Urinary bladder (tissue), 4 donors: Measurements from ENCODE around the gene MICA. TPM values are rescaled to one million over a fixed set of nuclear protein-coding genes. Genes with fewer than 3 reads are reported as not detected.
A peak's percentile ranks its signal among the peaks of the same experiment; 100 is the strongest.

ENCODE experiments used
- DNase-seq: peaks from one replicate; pipeline ENCODE4 v3.0.0-alpha.2; 2015; ENCODE audit errors: extremely low spot score
- H3K27ac ChIP-seq: one replicate; pipeline ENCODE4 v1.5.1; 2013; ENCODE audit warnings: low read depth, mild to moderate bottlenecking, moderate library complexity
- H3K36me3 ChIP-seq: one replicate; pipeline ENCODE4 v1.6.1; 2013; ENCODE audit warnings: mild to moderate bottlenecking, moderate library complexity; ENCODE audit not compliant: insufficient read depth
- H3K4me1 ChIP-seq: one replicate; pipeline ENCODE4 v1.6.1; 2013; ENCODE audit warnings: mild to moderate bottlenecking, moderate library complexity; ENCODE audit not compliant: insufficient read depth
- H3K4me3 ChIP-seq: one replicate; pipeline ENCODE4 v1.5.1; 2013; ENCODE audit warnings: low read depth, low read length
- WGBS: extraction: QIAGEN DNeasy Blood & Tissue Kit; methylation state at CpG from one replicate; pipeline ENCODE4 v1.1.7; 2013; 5-methylcytosine and 5-hydroxymethylcytosine counted together
- polyA plus RNA-seq: library from polyadenylated mRNA; stranded (reverse); fragments of 200-250 nt; gene quantifications from one replicate; pipeline ENCODE4 v1.2.3, GENCODE V29; 2013
- small RNA-seq: library from RNA; depleted of rRNA; stranded (forward); fragments of <200 nt; gene quantifications from one replicate; pipeline ENCODE3, GENCODE V24; 2014
- total RNA-seq: library from RNA; depleted of rRNA; stranded (reverse); fragments of >200 nt; gene quantifications from one replicate; pipeline ENCODE4 v1.2.3, GENCODE V29; 2014
- donor health status: healthy with polysubstance abuse.
- donor health status: healthy.

Gene MICA
- total and polyA plus RNA-seq, 2 donors, result 6.7 to 23.8 TPM

DNA sequence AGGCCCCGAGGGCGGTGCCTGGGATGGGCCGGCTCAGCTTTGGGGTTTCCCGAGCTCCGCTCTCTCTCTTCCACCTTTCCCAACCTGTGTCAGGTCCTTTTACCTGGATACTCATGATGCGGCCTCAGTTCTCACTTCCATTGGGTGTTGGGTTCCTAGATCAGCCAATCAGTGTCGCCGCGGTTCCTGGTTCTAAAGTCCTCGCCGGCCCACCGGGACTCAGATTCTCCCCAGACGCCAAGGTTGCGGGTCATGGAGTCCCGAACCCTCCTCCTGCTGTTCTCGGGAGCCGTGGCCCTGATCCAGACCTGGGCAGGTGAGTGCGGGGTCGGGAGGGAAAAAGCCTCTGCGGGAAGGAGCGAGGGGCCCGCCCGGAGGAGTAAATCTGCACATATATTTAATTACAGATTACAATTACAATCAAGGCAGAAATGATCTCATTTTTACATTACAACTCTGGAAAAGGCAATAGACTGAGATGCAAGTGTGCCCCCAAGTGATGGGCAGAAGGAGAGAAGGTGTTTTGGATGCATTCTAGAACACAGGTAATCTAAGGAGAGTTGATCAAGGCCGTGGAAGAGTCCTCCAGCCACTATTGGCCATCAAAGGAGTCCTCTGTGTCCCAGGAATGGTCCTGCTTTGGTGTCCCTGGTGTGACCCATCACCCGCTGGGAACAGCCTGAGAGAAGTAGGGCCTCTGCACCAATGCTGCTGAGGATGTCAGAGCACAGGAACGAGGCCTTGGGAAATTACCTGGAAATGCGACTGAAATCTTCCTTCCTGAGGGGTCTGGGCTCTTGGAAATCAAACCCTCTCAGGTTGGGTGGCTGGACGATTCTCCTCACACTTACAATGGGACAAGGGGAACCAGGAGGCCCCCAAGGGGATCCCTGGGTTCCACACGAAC is 59.8 kb downstream of the MICA start:
- Histone ChIP-seq H3K36me3 (no peaks in the 10 kb centered on the region), H3K4me3 (peak overlapping the region; percentile 45), H3K4me1 (no peaks in the 10 kb centered on the region), H3K27ac (peak overlapping the region; percentile 66)
- DNase-seq, result peak; percentile 43
- 21% methylated on average over 29 of the region's 29 CpGs for WGBS

- no peak for DNase-seq
- H3K27ac ChIP-seq, result no peak overlapping the region
- H3K36me3 ChIP-seq, result no peaks in the 10 kb centered on the region
- peak overlapping the region; percentile 45 for H3K4me3 ChIP-seq
- WGBS, result 84% methylated on average over 7 of the region's 7 CpGs
- no peaks in the 10 kb centered on the region for H3K4me1 ChIP-seq
Measured at GRCh38 chr6:31464252-31465184, 61.1 kb downstream of the MICA start.

Small RNAs within 50 kb of the gene (small RNA-seq; reads per million reads assigned to genes)
- gene HLA-S (not detected), gene MIR6891 (not detected), gene RF00019 (not detected), gene RNU6-283P (not detected)

Other genes starting within 250 kb of the MICA start
- gene CCHCR1, start 245.8 kb upstream of the MICA start, total RNA-seq, result 18.2 TPM
- 16.0 TPM for gene CCHCR1, start 245.8 kb upstream of the MICA start, polyA plus RNA-seq
- gene TCF19, start 245.0 kb upstream of the MICA start, total RNA-seq, result 12.7 TPM
- gene TCF19, start 245.0 kb upstream of the MICA start, polyA plus RNA-seq, result 7.9 TPM
- gene POU5F1, start 232.9 kb upstream of the MICA start, total RNA-seq, result 3.0 TPM
- gene POU5F1, start 232.9 kb upstream of the MICA start, polyA plus RNA-seq, result 4.4 TPM
- 108 TPM for gene HLA-C, start 131.5 kb upstream of the MICA start, total RNA-seq
- 351 TPM for gene HLA-C, start 131.5 kb upstream of the MICA start, polyA plus RNA-seq
- gene HLA-B, start 46.4 kb upstream of the MICA start, total RNA-seq, result 234 TPM
- 1,074 TPM for gene HLA-B, start 46.4 kb upstream of the MICA start, polyA plus RNA-seq
- 1.6 TPM for gene MICB, start 94.5 kb downstream of the MICA start, total RNA-seq
- 1.6 TPM for gene MICB, start 94.5 kb downstream of the MICA start, polyA plus RNA-seq
- gene MCCD1, start 125.4 kb downstream of the MICA start, total RNA-seq, result not detected
- not detected for gene MCCD1, start 125.4 kb downstream of the MICA start, polyA plus RNA-seq
- gene DDX39B, start 138.4 kb downstream of the MICA start, total RNA-seq, result 271 TPM
- 285 TPM for gene DDX39B, start 138.4 kb downstream of the MICA start, polyA plus RNA-seq
- 3.3 TPM for gene ATP6V1G2, start 143.0 kb downstream of the MICA start, total RNA-seq
- 3.8 TPM for gene ATP6V1G2, start 143.0 kb downstream of the MICA start, polyA plus RNA-seq
- 12.1 TPM for gene NFKBIL1, start 144.0 kb downstream of the MICA start, total RNA-seq
- gene NFKBIL1, start 144.0 kb downstream of the MICA start, polyA plus RNA-seq, result 36.9 TPM
- not detected for gene LTA, start 168.7 kb downstream of the MICA start, total RNA-seq
- 0.06 TPM for gene LTA, start 168.7 kb downstream of the MICA start, polyA plus RNA-seq
- gene TNF, start 172.0 kb downstream of the MICA start, total RNA-seq, result not detected
- 0.29 TPM for gene TNF, start 172.0 kb downstream of the MICA start, polyA plus RNA-seq
- gene LTB, start 178.8 kb downstream of the MICA start, total RNA-seq, result 2.1 TPM
- 1.4 TPM for gene LTB, start 178.8 kb downstream of the MICA start, polyA plus RNA-seq
- 4.2 TPM for gene LST1, start 182.7 kb downstream of the MICA start, total RNA-seq
- gene LST1, start 182.7 kb downstream of the MICA start, polyA plus RNA-seq, result 10.6 TPM
- gene NCR3, start 189.4 kb downstream of the MICA start, total RNA-seq, result not detected
- 0.20 TPM for gene NCR3, start 189.4 kb downstream of the MICA start, polyA plus RNA-seq
- 42.6 TPM for gene AIF1, start 211.6 kb downstream of the MICA start, total RNA-seq
- 41.7 TPM for gene AIF1, start 211.6 kb downstream of the MICA start, polyA plus RNA-seq
- gene PRRC2A, start 217.1 kb downstream of the MICA start, total RNA-seq, result 53.7 TPM
- 115 TPM for gene PRRC2A, start 217.1 kb downstream of the MICA start, polyA plus RNA-seq
- gene BAG6, start 249.1 kb downstream of the MICA start, total RNA-seq, result 73.8 TPM
- gene BAG6, start 249.1 kb downstream of the MICA start, polyA plus RNA-seq, result 193 TPM